ENCODE data around the gene MICAL1.

DNA sequence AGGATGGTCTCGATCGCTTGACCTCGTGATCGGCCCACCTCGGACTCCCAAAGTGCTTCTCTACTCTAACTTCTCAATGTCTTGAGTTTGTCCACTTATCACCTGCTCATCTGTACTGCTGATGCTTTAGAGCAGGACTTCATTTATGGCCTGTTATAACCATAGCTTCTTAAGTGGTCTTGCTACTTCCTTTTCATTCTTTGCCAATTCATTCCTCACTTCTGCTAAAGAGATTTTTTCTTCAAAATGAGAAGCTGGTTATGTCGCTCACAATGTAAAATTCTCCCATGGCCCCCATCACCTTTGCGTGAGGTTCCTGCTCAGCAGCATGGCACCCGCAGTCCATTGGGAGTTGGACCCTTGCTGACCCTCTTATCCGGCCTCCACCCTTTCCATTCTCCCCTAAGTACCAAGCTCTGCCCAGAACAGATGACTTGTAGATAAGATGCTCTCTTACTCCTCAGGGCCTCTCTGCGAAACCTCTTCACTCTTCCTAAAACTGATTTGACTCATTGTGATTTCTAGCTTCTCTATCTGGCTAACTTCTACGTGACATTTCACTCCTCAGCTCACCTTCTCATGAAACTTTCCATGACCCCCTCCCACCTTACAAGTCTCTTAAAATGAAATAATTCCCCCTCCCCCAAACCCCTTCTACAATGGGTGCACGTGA is 59.4 kb downstream of the MICAL1 start:
- TF ChIP-seq POLR2A (IDR thresholded peaks at IDR 0.05) (no peak), CTCF (IDR thresholded peaks at IDR 0.05) (no peak)

Measured in stomach (tissue), 4 donors.